ENCODE results near the gene GRK1.

The GRK1 gene

GRCh38 chr13:113763254-113763653, 96.2 kb downstream of the GRK1 start:
- Histone ChIP-seq H3K36me3 (ENCODE audit: control insufficient read depth in 2 of 2, insufficient read depth in 1 of 2, low read length in 2 of 2) (no peaks in the 10 kb centered on the region), H3K27ac (ENCODE audit: extremely low read depth, low read depth, low read length) (no peak overlapping the region), H3K4me1 (ENCODE audit: control insufficient read depth, insufficient read depth, low read length) (no peaks in the 10 kb centered on the region), H3K4me3 (ENCODE audit: low read depth, low read length) (no peak overlapping the region), H3K9me3 (ENCODE audit: control insufficient read depth, insufficient read depth, low read depth, low read length) (no peaks in the 10 kb centered on the region)
- no peak for TF ChIP-seq ZNF704 (tag by site-specific recombination; IDR thresholded peaks at IDR 0.05)
- no peak for TF ChIP-seq ZNF747 (tag by site-specific recombination; IDR thresholded peaks at IDR 0.05)
- no peak for TF ChIP-seq ZNF221 (tag by site-specific recombination; IDR thresholded peaks at IDR 0.05; ENCODE audit: borderline replicate concordance)
- TF ChIP-seq ZNF623 (tag by site-specific recombination; IDR thresholded peaks at IDR 0.05), result no peak
- no peak for TF ChIP-seq KLF8 (tag by site-specific recombination; IDR thresholded peaks at IDR 0.05)
- no peak for TF ChIP-seq ZNF580 (tag by site-specific recombination; IDR thresholded peaks at IDR 0.05)
- ChIA-PET CTCF (no interaction called here), POLR2A (no interaction called here)

- Histone ChIP-seq H3K36me3 (ENCODE audit: control insufficient read depth in 2 of 2, insufficient read depth in 1 of 2, low read length in 2 of 2) (no peaks in the 10 kb centered on the region), H3K9me3 (ENCODE audit: control insufficient read depth, insufficient read depth, low read depth, low read length) (no peaks in the 10 kb centered on the region), H3K4me3 (ENCODE audit: low read depth, low read length) (no peak overlapping the region), H3K4me1 (ENCODE audit: control insufficient read depth, insufficient read depth, low read length) (no peaks in the 10 kb centered on the region), H3K27ac (ENCODE audit: extremely low read depth, low read depth, low read length) (no peak overlapping the region)
- TF ChIP-seq ZNF580 (tag by site-specific recombination; IDR thresholded peaks at IDR 0.05) (no peak), ZNF549 (tag by site-specific recombination; IDR thresholded peaks at IDR 0.05) (no peak), ZNF169 (tag by site-specific recombination; IDR thresholded peaks at IDR 0.05) (no peak), ZNF600 (tag by site-specific recombination; IDR thresholded peaks at IDR 0.05) (no peak), ZSCAN18 (tag by site-specific recombination; IDR thresholded peaks at IDR 0.05) (no peak), ZNF398 (tag by site-specific recombination; IDR thresholded peaks at IDR 0.05) (no peak), ZNF211 (tag by site-specific recombination; IDR thresholded peaks at IDR 0.05; ENCODE audit: low read depth) (no peak), ZNF157 (tag by site-specific recombination; IDR thresholded peaks at IDR 0.05) (no peak), ZNF513 (tag by site-specific recombination; IDR thresholded peaks at IDR 0.05) (no peak)
- ChIA-PET POLR2A (no interaction called here), CTCF (no interaction called here)
Observed at GRCh38 chr13:113763961-113764792, 97.2 kb downstream of the GRK1 start.

Data from HEK293 (cell line).